IMR-90 (cell line): Measurements from ENCODE around the gene CASS4. TPM values are rescaled to one million over a fixed set of nuclear protein-coding genes. Genes with fewer than 3 reads are reported as not detected.
A peak's percentile ranks its signal among the peaks of the same experiment; 100 is the strongest.

Experiments used
- ATAC-seq: fragments of 200-7000 bp; cut with Tn5 transposase; 2 replicates; pipeline ENCODE4 v1.9.1; 2020; ENCODE audit warnings: low read depth, mild to moderate bottlenecking, moderate library complexity
- BruUV-seq: library from RNA; stranded (reverse); fragments of 400-500 nt; replicated peaks from 2 replicates; lab custom pipeline; 2021; lab: Mats Ljungman, UMichigan
- CTCF ChIA-PET: fragments of 300-600 bp; formaldehyde crosslinking; extraction: SDS; loops from one replicate; lab custom pipeline; 2021; ENCODE audit warnings: antibody characterized with exemption; lab: Yijun Ruan, JAX
- POLR2A ChIA-PET: fragments of 300-600 bp; sonication (Branson Sonifier 250); formaldehyde crosslinking; loops from one replicate; lab custom pipeline; 2022; ENCODE audit warnings: antibody characterized with exemption; ENCODE audit not compliant: unreplicated experiment; lab: Charles Lee
- DNase-seq: peaks from one replicate; pipeline ENCODE4 v3.0.0; 2013
- H2AFZ ChIP-seq: replicated peaks from 2 replicates; pipeline ENCODE3; 2013; ENCODE audit warnings: low read length, mild to moderate bottlenecking; ENCODE audit not compliant: poor library complexity
- H2AK5ac ChIP-seq: 2 replicates; pipeline ENCODE4 v1.6.1; 2013; ENCODE audit warnings: low read depth, low read length, inconsistent platforms
- H2AK9ac ChIP-seq: replicated peaks from 2 replicates; pipeline ENCODE3; 2013; ENCODE audit warnings: mild to moderate bottlenecking, low read depth, low read length, moderate library complexity; ENCODE audit not compliant: poor library complexity
- H2BK120ac ChIP-seq: 2 replicates; pipeline ENCODE4 v1.6.1; 2013; ENCODE audit warnings: low read depth, low read length, inconsistent platforms
- H2BK15ac ChIP-seq: 3 replicates; pipeline ENCODE4 v1.6.1; 2013; ENCODE audit warnings: low read depth, low read length, inconsistent platforms
- H2BK20ac ChIP-seq: 2 replicates; pipeline ENCODE4 v1.6.1; 2013; ENCODE audit warnings: low read depth, mild to moderate bottlenecking, inconsistent platforms, low read length, moderate library complexity
- H2BK5ac ChIP-seq: 2 replicates; pipeline ENCODE4 v1.6.1; 2013; ENCODE audit warnings: mild to moderate bottlenecking, low read depth, low read length, inconsistent platforms; ENCODE audit not compliant: poor library complexity, severe bottlenecking
- H3K14ac ChIP-seq: replicated peaks from 2 replicates; pipeline ENCODE4 v1.6.1; 2013; ENCODE audit warnings: low read depth, low read length, inconsistent platforms
- H3K18ac ChIP-seq: 2 replicates; pipeline ENCODE4 v1.6.1; 2013; ENCODE audit warnings: low read depth, low read length, control low read depth
- H3K23ac ChIP-seq: 2 replicates; pipeline ENCODE4 v1.6.1; 2013; ENCODE audit warnings: low read depth, low read length, inconsistent platforms
- H3K27ac ChIP-seq: 2 replicates; pipeline ENCODE4 v1.5.1; 2013; ENCODE audit warnings: mild to moderate bottlenecking, control low read depth, low read length; ENCODE audit not compliant: insufficient read depth
- H3K27me3 ChIP-seq: 2 replicates; pipeline ENCODE4 v1.6.1; 2013; ENCODE audit warnings: low read length; ENCODE audit not compliant: control insufficient read depth, insufficient read depth
- H3K36me3 ChIP-seq: 2 replicates; pipeline ENCODE4 v1.6.1; 2013; ENCODE audit warnings: low read length, mixed read lengths; ENCODE audit not compliant: control insufficient read depth, insufficient read depth
- H3K4ac ChIP-seq: 2 replicates; pipeline ENCODE4 v1.6.1; 2013; ENCODE audit warnings: low read depth, low read length, inconsistent platforms
- H3K4me1 ChIP-seq: 2 replicates; pipeline ENCODE4 v1.6.1; 2013; ENCODE audit warnings: low read length, mixed read lengths; ENCODE audit not compliant: control insufficient read depth, insufficient read depth
- H3K4me2 ChIP-seq: 2 replicates; pipeline ENCODE4 v1.6.1; 2013; ENCODE audit warnings: low read depth, mild to moderate bottlenecking, control low read depth, low read length, moderate library complexity
- H3K4me3 ChIP-seq: 2 replicates; pipeline ENCODE4 v1.5.1; 2013; ENCODE audit warnings: low read depth, mild to moderate bottlenecking, control low read depth, low read length, moderate library complexity; ENCODE audit not compliant: insufficient read depth
- H3K56ac ChIP-seq: 2 replicates; pipeline ENCODE4 v1.6.1; 2013; ENCODE audit warnings: low read length, inconsistent platforms; ENCODE audit not compliant: insufficient read depth; ENCODE audit errors: extremely low read depth
- H3K79me1 ChIP-seq, 2 experiments: 2 replicates each; pipeline ENCODE4 v1.6.1; 2013; ENCODE audit warnings: low read length in 2 of 2, inconsistent platforms in 1 of 2, low read depth in 1 of 2
- H3K9ac ChIP-seq: 2 replicates; pipeline ENCODE4 v1.6.1; 2013; ENCODE audit warnings: low read depth, low read length, control low read depth
- H3K9me1 ChIP-seq: 2 replicates; pipeline ENCODE4 v1.6.1; 2013; ENCODE audit warnings: low read length, inconsistent platforms; ENCODE audit not compliant: insufficient read depth
- H3K9me3 ChIP-seq: 2 replicates; pipeline ENCODE4 v1.6.1; 2013; ENCODE audit warnings: low read length; ENCODE audit not compliant: control insufficient read depth, insufficient read depth
- H4K20me1 ChIP-seq: 2 replicates; pipeline ENCODE4 v1.6.1; 2013; ENCODE audit warnings: low read length, inconsistent platforms; ENCODE audit not compliant: insufficient read depth
- H4K5ac ChIP-seq: 2 replicates; pipeline ENCODE4 v1.6.1; 2013; ENCODE audit warnings: mild to moderate bottlenecking, low read depth, low read length, control low read depth
- H4K8ac ChIP-seq, 2 experiments: 2 replicates each; pipeline ENCODE4 v1.6.1; 2013; ENCODE audit warnings: low read depth in 2 of 2, low read length in 2 of 2, control low read depth in 1 of 2, inconsistent platforms in 1 of 2
- H4K91ac ChIP-seq: 2 replicates; pipeline ENCODE4 v1.6.1; 2013; ENCODE audit warnings: low read depth, low read length, inconsistent platforms; ENCODE audit not compliant: insufficient read depth
- BHLHE40 ChIP-seq: fragments of 150-350 bp; IDR thresholded peaks from 2 replicates; pipeline ENCODE4 v1.6.1; 2016; ENCODE audit warnings: mild to moderate bottlenecking, low read depth, low read length
- CTCF ChIP-seq: conservative IDR thresholded peaks from 2 replicates; pipeline ENCODE4 v1.5.1; 2012; ENCODE audit warnings: mild to moderate bottlenecking, low read depth, low read length, improper control_type of control experiment
- FOS ChIP-seq: fragments of 150-350 bp; IDR thresholded peaks from 2 replicates; pipeline ENCODE4 v1.6.1; 2016; ENCODE audit warnings: low read depth, low read length
- MAFK ChIP-seq: IDR thresholded peaks from 2 replicates; pipeline ENCODE4 v1.6.1; 2012; ENCODE audit warnings: low read depth, low read length, improper control_type of control experiment
- MAZ ChIP-seq: IDR thresholded peaks from 2 replicates; pipeline ENCODE4 v1.6.1; 2012; ENCODE audit warnings: low read depth, mild to moderate bottlenecking, low read length, improper control_type of control experiment, moderate library complexity, borderline replicate concordance
- RFX5 ChIP-seq: IDR thresholded peaks from 2 replicates; pipeline ENCODE4 v1.8.0; 2012; ENCODE audit warnings: low read depth, mild to moderate bottlenecking, low read length, moderate library complexity
- SMC3 ChIP-seq: fragments of 150-350 bp; IDR thresholded peaks from 2 replicates; pipeline ENCODE4 v1.6.1; 2016; ENCODE audit warnings: low read depth, mild to moderate bottlenecking, antibody characterized with exemption, low read length, moderate library complexity
- USF2 ChIP-seq: fragments of 150-350 bp; IDR thresholded peaks from 2 replicates; pipeline ENCODE4 v1.6.1; 2017; ENCODE audit warnings: mild to moderate bottlenecking, antibody characterized with exemption, low read length, low read depth
- WGBS, 2 experiments: methylation state at CpG; one replicate each; pipeline versions ENCODE4 v1.1.5 to v1.1.7; 2013; ENCODE audit warnings: missing lambda C conversion rate in 2 of 2; ENCODE audit not compliant: insufficient read length in 1 of 2; ENCODE audit errors: extremely low coverage in 2 of 2; 5-methylcytosine and 5-hydroxymethylcytosine counted together
- dilution Hi-C: fragments of 300-500 bp; cut with HindIII; formaldehyde crosslinking; loops from one replicate; pipeline ENCODE4 v1.14.3; 2018; ENCODE audit warnings: low sequenced_read_pairs; ENCODE audit not compliant: unreplicated experiment
- in situ Hi-C: fragments of 300-500 bp; cut with MboI; formaldehyde crosslinking; loops from 3 replicates; pipeline ENCODE4 v1.14.3; 2019; ENCODE audit warnings: low sequenced_read_pairs, inconsistent platforms, mixed read lengths
- intact Hi-C: fragments of 100-400 bp; cut with micrococcal nuclease; formaldehyde crosslinking; loops from 2 replicates; pipeline ENCODE4 v1.10.0; 2022
- polyA plus RNA-seq, 3 experiments: library from polyadenylated mRNA; depleted of rRNA; stranded (reverse); fragments of >200 nt; gene quantifications; 2 replicates each; pipeline ENCODE4 v1.2.3, GENCODE V29; 2012; ENCODE audit warnings: low replicate concordance in 1 of 3
- total RNA-seq: library from RNA; depleted of rRNA; stranded (reverse); fragments of >200 nt; gene quantifications from 2 replicates; pipeline ENCODE4 v1.2.3, GENCODE V29; 2012

The CASS4 gene
- total and polyA plus RNA-seq, 2 of the 4 experiments (the other 2 are of a cell fraction) = 25.8 to 26.5 TPM

GRCh38 chr20:56429502-56429901, 17.4 kb downstream of the CASS4 start:
- peaks cover 42% of the 10 kb centered on the region for H3K4me1 ChIP-seq
- peak overlapping the region; percentile 84 for H2AK9ac ChIP-seq
- ChIA-PET CTCF (no interaction called here), POLR2A (interaction anchor here (1.6 to 1.7 kb wide), 2 partner anchors 10 to 11 kb away, joined by 7 read pairs; no protein-coding TSS in a partner anchor)
- BruUV-seq = no TSS peak
- H4K91ac ChIP-seq = peak overlapping the region; percentile 98
- H3K18ac ChIP-seq = peak overlapping the region; percentile 79
- H3K36me3 ChIP-seq = peaks cover 9% of the 10 kb centered on the region
- no peaks in the 10 kb centered on the region for H4K20me1 ChIP-seq
- H3K4ac ChIP-seq = peak overlapping the region; percentile 96
- H2BK5ac ChIP-seq = peak overlapping the region; percentile 97
- peak overlapping the region; percentile 97 for H2AK5ac ChIP-seq
- DNase-seq (peak; percentile 94), ATAC-seq (peak; percentile 64)
- peak overlapping the region; percentile 79 for H2AFZ ChIP-seq
- 0% methylated on average over 4 of the region's 6 CpGs; no CpG with 5 or more reads in 1 of the 2 experiments for WGBS, 2 experiments
- dilution Hi-C loops = no loop called here
- intact Hi-C loops = no loop called here
- peaks cover 38 to 76% of the 10 kb centered on the region in 2 experiments for H3K79me1 ChIP-seq
- H3K23ac ChIP-seq = peak overlapping the region; percentile 88; the same call in 1 of the 2 replicates
- H3K27me3 ChIP-seq = no peaks in the 10 kb centered on the region
- H3K4me2 ChIP-seq = peak overlapping the region; percentile 7; the same call in 1 of the 2 replicates
- H3K9me3 ChIP-seq = no peaks in the 10 kb centered on the region
- peak overlapping the region; percentile 43 for H3K9ac ChIP-seq
- H2BK120ac ChIP-seq = peak overlapping the region; percentile 97
- in situ Hi-C loops = no loop called here
- peaks cover 34% of the 10 kb centered on the region for H3K9me1 ChIP-seq
- H4K8ac ChIP-seq = peak overlapping the region; percentile 91 to 94
- peak overlapping the region; percentile 99 for H2BK15ac ChIP-seq
- H2BK20ac ChIP-seq = peak overlapping the region; percentile 91
- peak overlapping the region; percentile 96 for H3K27ac ChIP-seq
- peak overlapping the region; percentile 86 for H4K5ac ChIP-seq
- no peak overlapping the region for H3K4me3 ChIP-seq
- TF ChIP-seq MAZ = peak; percentile 71; the same call in 1 of the 2 replicates
- TF ChIP-seq SMC3 = peak; percentile 13; the same call in 1 of the 2 replicates
- no peak for TF ChIP-seq CTCF
- no peak for TF ChIP-seq MAFK
- peak; percentile 84 for TF ChIP-seq FOS
- no peak for TF ChIP-seq RFX5
- TF ChIP-seq USF2 = no peak
- TF ChIP-seq BHLHE40 = peak; percentile 47; the same call in 1 of the 2 replicates
- H3K56ac ChIP-seq = peak overlapping the region; percentile 95
- peak overlapping the region; percentile 90 for H3K14ac ChIP-seq
